CMK (cell line): Measurements from ENCODE around the gene LYPD8.

Experiments used
- DNase-seq: peaks from one replicate; pipeline ENCODE4 v3.0.0-alpha.2; 2010; ENCODE audit warnings: low read depth

LYPD8 gene

GRCh38 chr1:248697907-248698306 lies 57.7 kb downstream of the LYPD8 start:
- no peak for DNase-seq

- no peak for DNase-seq
These were observed 58.8 kb downstream of the LYPD8 start for GRCh38 chr1:248696774-248697173.

- DNase-seq: no peak
These were observed 59.3 kb downstream of the LYPD8 start for GRCh38 chr1:248696261-248696660.

- no peak for DNase-seq
These were observed 60.0 kb downstream of the LYPD8 start for GRCh38 chr1:248695451-248696132.

GRCh38 chr1:248691567-248692155 lies 63.9 kb downstream of the LYPD8 start:
- no peak for DNase-seq
